GM21723 (cell line): ENCODE measurements around the gene GTPBP3.

Experiments
- ATAC-seq: cut with Tn5 transposase; IDR thresholded peaks from one replicate; pipeline ENCODE4 v1.9.1; 2021; ENCODE audit warnings: mild to moderate bottlenecking, moderate library complexity; ENCODE audit not compliant: unreplicated experiment

GTPBP3 gene

DNA sequence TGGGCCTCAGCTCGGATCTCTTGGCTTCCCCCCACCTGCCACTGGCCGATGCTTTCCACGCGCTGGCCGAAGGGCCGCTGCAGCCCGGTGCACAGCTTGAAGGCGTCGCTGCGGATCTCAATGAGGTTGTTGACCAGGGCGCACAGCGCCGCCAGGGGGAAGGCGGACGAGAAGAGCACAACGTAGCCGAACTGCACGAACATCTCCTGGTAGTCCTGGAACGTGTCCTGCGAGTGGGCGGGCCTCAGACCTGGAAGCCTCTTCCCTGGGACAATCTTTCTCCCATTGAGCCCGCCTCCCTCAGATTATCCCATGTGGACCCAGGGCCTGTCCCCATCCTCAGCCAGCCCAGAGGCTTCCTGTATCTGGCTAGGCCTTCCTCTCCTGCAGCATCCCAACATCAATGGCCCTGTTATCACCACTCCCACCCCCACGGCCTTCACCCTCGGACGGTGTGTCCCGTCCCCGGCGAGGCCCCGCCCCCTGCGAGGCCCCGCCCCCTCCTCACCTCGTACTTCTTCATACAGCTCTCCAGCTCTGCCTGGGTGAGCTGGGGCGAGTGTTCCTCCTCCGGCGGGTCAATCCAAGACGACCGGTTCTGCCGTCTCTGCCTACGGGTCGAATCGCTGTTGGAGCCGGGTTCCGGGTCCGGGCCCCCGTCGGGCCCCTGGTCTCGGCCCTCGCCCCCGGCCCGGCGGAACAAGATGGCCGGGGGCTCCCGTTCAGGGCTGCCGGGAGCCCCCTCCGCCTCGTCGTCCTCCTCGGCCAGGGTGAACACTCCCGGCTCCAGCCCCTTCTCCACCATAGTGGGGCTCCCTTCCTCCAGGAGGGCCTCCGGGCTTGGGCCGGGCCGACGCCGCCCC lies 9.5 kb upstream of the GTPBP3 start:
- ATAC-seq = no peak

DNA sequence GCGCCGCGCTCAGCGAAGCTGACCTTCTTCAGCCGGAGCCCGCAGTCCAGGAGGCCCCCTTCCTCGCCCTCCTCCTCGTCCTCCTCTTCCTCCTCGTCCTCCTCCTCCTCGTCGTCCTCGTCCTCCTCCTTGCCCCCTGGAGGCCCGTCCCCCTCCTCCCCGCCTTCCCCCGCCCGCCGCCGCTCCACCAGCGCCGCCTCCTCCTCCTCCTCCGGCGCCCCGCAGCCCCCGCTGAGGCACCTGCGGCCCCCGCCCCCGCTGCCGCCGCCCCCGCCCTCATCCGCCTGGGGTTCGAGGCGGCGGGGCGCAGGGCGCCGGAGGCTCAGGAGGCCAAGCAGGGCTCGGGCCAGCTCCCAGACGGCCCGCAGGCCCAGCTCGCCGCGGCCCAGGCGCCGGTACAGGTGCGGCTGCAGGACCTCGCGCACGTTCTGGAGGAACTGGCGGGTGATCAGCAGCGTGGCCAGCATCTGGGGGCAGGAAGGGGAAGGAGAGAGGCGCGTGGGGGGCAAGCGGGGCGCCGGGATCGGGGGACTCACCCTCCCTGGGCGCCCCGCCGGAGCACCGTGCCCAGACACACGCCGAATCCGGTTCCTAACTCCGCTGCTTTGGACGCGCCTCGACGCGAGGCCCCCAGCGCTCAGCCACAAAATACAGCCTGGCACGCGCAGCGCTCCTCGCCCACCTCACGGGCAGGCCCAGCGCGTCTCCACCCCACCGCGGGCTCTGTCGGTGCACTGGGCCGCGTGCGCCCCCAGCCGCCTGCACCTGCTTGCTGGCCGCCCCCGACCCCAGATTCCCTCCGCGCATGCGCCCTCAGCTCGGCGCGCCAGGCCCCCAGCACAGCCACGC lies 8.6 kb upstream of the GTPBP3 start:
- no peak for ATAC-seq

DNA sequence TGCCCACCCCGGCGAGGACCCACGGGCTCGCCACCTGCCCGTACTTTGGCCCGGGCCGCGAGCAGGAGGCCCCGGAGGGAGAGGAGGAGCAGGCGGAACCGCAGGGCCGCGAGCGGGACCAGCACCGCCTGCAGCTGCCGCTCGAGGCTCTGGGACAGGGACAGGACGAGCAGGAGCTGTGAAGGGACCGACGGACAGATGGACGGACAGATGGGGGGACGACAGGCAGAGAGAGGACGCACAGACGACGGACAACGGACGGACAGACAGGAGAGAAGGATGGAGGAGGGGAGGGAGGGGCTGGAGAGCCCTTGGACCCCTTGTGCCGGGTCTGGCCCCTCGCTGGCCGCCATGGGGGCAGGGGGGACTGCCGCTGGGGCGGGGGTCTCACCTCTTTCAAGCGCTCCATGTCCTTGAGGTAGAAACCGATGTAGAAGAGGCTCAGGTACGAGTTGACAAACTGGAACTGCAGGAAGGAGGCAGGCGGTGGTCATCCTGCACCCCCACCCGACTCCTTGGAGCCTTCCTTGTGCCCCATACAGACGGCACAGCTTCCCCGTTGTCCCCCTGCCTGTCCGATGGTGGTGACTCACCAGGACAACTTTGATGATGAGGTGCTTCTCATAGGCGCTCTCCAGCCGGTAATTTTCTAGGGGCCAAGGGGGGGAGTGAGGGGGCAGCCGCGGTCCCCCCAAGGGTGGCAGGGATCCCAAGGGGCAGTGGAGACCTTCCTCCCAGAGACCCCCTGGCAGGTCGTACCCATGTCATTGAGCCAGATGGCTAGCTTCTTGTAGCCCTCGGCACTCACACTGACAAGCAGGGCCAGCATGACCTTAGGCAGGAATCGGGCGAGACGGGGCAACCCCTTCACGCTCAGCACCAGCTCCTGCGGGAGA lies 7.7 kb upstream of the GTPBP3 start:
- no peak for ATAC-seq

DNA sequence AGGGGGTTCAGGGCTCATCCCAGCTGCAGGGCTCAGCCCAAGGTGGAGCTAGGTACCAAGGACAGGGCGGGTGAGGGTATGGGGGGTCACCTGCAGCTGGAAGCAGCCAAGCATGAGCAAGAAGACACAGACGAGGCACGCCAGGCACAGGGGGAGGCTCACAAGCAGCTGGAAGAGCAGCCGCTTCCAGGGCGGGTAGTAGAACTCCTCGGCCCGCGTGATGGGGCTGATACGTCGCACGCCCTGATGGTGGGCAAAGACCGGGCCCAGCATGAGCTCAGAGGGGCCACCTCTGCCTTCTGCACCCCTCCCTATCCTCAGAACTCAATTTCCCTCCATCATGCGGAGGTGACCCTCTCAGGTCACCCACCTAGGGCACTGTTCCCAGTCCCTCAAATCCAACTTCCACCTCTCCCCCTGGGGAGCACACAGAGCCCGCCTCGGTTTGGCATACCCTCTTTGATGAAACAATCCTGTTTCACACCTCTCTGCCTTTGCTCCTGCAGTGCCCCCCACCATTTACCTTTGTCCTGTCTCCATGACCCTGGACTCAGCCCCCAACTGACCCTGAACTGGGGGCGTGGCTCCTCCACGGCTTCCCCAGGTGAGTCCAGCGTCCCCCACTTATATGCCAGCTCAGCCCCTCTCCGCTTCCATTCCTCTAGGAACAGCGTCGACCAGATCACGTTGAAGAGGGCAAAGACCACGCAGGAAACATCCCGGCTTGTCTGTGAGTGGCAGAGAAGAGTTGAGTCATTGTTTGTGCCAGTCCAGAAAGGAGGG lies 6.9 kb upstream of the GTPBP3 start:
- no peak for ATAC-seq

DNA sequence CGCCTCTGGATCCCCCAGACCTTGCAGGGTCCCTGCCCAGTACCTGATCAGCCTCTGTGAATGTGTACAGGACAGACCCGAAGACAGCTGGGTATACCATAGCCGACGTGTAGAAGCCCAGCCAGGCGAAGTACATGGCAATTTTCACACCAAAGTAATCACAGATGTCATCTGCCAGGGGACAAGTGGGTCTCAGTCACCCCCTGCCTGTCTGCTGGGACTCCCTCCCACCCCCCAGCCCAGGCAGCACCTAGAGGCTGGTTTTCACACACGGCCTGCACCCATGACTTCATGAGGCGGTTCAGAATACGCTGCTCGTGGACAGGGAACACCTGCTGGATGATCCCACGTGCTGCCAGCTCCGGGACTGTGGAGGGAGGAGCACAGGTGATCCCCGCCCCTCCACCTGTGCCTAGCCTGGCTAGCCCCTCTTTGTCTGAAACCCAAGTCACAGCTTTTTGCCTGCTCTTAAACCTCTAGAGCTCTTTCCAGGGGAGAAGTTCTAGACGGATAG lies 6.3 kb upstream of the GTPBP3 start:
- ATAC-seq = no peak

DNA sequence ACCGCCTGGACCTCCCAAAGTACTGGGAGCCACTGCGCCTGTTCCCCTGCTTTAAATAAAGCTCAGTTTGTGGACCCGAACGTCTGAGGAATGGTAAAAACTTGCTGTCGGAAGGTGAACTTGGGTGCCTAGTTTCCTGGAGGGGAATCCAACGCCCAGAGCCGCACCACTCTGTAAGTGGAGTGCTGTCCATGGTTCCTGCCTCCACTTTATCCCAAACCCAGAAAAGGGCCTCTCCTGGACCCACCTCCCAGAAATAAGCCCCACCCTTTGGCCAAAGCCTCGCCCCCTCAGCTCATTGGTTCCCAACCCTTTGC lies 5.0 kb upstream of the GTPBP3 start:
- ATAC-seq = no peak

DNA sequence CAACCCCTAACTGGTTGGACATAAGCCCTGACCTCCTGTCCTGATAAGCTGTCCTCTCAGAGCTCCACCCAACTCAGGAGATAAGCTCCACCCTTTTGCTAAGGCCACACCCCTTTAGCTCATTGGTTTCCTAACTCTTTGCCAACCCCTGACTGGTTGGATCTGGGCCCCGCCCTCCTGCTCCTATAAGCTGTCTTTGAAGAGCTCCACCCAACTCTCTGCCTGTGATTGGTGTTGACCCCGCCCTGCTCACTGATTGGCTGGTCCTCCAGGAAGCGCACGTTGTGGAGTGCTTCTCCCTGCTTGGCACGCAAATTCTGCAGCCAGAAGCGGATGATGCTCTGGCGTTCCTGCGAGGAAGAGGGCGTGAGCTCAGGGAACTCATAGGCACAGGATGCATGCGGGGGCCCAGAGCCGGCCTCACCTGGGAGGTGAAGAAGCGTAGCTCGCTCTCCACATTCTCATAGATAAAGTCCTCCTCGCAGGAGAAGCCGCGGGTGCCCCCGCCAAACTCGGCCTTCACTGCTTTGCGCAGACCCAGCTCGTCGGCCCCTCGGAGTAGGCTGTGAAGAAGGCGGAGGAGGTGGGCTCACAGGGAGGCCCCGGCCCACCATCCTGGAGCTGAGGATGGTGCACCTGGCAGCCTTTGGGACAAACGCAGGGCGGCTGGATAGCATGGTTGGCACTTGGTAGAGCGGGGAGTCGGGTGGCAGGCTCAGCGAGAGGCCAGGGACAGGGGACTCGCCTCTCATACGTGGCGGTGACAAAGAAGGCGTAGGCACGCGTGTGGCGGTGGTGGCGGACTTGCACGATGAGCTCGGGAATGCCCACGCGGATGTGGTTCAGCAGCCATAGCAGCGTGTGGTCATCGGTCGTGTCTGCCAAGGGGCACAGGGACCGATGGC lies 4.4 kb upstream of the GTPBP3 start:
- ATAC-seq = no peak

DNA sequence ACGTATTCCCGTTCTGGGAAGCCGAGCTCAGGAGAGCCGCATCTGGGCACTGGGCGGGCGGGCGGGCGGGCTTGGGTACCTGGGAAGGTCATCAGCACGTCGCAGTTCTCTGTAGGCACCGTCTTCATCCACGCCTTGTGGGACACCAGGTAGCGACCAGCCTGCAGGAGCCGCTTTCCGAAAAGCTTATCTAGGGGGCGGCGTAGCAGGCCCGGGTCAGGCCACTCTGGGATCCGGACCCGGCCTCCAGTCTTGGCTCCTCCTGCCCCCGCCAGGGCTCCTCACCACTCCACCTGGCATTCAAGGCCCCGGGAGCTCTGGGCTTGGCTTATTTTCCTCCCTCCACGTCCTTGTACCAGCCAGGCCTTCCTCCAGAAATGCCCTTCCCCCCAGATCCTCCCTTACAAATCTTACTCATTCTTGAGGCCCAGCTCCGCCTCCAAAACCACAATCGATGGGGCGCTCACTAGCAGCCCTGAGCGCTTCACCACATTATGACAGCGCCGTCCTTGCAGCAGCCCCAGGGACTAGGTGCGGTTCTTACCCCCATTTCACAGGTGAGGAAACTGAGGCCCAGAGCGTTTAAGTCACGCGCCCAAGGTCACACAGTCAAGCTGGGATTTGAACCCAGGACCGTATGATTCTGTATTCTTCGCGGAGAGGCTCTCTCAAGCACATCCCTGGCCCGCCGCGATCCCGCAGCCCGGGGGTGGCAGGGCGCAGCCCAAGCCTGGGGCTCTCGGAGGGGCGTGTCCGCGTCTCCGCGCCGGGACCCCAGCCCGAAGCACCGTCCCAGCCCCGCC lies 3.5 kb upstream of the GTPBP3 start:
- no peak for ATAC-seq

DNA sequence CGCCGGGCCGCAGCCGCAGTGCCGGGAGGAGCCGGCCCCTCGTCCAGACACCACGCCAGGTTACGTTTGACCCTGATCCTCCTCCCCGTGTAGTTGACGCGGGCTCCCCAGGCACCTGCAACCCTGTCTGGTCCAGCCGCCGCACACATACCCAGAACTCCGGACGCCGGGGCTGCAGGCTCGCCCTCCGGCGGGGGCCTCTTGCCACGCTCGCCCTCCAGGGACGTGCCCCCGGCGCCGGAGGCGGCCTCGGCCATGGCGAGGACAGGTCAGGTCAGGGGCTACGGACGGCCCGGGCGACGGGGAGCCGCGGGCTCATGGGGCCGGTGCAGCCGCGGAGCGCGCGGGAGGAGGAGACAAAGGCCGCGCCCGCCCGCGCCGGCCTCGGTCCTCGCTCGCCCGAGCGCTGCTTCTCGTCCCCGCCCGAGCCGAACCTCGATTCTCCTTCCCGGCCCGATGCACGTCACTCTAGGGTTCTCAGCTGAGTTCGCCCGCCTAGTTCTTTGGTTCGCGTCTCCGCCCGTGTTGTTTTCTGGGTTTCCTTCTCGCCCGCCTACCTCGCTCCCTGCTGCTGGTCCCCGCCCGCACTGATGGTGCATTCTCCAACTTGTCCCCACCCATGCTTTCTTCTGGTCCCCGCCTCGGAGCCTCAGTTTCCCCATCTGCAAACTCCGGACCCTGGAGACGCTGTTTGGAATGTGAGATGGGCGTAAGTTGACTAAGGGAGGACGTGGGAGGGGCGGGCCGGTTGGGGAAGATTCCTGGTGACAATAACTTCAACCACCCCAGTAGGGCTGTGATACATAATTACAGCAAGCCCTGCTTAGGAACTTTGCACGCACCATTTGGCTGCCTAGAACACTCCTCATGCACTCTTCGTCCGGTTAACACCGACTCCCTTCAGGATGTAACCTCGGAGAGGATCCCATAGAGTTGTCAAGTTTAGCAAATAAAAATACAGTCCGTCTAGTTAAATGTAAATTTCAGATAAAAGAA lies 2.6 kb upstream of the GTPBP3 start, which contains the start of gene ANO8:
Gene ANO8 (minus strand): TSS at position 442 of the 996 bp plus-strand sequence. CDS start 185 bp downstream, at position 257.
- ATAC-seq = peak; percentile 42

DNA sequence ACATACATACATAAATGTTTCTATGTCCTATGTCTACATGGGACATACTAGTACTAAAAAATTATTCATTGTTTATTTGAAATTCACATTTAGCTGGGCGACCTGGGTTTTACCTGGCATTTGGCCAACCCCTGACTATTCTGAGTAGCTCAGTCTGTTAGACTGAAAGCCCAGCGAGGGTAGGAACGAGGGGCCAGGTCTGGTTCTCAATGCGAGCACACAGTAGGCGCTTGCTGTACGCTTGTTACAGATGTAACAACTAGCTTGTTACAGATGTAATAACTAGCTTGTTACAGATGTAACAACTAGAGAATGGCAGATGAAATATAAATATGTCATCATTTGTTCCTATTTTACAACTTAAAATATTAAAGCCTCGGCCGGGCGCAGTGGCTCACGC lies 1.8 kb upstream of the GTPBP3 start:
- no peak for ATAC-seq

DNA sequence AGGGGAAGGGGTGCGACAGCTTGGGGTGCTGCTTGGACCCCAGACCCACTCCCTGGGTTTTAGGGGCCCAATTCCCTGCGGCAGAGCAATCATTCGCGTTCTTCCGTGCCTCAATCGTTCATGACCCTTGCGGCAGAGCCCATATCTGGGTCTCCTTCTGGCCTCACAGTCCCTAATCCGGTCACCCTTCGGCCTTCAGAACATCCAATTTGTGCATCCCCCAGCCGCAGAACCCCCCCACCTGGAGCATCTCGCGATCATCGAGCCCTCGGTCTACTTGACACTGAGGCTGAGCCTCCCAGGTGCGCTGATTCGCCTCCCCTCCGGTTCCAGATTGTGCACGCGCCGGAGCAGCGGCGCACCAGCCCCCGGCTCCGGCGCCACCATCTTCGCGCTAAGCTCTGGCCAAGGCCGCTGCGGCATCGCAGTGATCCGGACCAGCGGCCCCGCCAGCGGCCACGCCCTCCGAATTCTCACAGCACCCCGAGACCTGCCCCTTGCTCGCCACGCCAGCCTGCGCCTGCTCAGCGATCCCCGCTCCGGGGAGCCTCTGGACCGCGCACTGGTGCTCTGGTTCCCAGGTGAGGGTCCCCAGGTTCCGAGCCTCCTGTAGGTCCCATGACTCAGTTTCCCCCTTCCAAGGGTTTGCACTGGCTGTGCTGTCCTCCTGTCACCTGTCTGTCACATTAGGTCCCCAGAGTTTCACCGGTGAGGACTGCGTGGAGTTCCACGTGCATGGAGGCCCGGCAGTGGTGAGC lies 501 bp downstream of the GTPBP3 start:
- no peak for ATAC-seq

DNA sequence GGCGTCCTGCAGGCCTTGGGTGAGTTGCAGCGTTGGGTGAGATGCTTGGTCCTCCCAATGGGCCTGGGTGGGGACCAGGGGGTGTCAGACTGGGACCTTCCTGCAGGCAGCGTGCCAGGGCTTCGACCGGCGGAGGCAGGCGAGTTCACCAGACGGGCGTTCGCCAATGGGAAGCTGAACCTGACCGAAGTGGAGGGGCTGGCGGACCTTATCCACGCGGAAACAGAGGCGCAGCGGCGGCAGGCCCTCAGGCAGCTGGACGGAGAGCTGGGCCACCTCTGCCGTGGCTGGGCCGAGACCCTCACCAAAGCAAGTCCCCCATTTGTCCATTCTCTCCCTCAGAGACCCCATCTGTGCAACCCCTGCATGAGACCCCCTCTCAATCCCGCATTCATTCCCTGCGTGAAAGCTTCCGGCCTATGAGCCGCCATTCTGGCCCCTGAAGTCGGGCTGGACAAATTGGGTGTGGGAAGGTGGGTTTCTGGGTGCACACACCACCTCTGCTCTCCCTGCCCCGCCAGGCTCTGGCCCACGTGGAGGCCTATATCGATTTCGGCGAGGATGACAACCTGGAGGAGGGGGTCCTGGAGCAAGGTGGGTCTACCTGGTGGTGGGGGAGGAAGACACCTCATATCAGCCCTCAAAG lies 1.2 kb downstream of the GTPBP3 start:
- no peak for ATAC-seq

DNA sequence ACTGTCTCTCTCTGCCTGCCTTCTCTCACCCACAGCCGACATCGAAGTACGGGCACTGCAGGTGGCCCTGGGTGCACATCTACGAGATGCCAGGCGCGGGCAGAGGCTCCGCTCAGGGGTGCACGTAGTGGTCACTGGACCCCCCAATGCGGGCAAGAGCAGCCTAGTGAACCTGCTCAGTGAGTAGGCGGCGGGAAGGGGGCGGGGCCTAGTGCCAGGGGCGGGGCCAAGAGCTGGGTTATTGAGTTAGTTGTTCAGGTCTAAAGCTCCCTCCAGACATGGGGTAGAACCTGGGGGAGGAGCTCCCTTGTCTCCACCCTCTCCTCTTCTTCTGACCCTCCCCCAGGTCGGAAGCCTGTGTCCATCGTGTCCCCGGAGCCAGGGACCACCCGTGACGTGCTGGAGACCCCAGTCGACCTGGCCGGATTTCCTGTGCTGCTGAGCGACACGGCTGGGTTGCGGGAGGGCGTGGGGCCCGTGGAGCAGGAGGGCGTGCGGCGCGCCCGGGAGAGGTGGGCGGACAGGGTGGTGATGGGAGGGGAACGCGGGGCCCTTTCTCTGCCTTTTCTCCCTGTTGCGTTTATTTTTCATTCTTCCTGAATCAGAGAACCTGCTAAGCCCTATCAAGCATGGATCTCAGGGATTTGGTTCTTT lies 1.9 kb downstream of the GTPBP3 start:
- no peak for ATAC-seq

DNA sequence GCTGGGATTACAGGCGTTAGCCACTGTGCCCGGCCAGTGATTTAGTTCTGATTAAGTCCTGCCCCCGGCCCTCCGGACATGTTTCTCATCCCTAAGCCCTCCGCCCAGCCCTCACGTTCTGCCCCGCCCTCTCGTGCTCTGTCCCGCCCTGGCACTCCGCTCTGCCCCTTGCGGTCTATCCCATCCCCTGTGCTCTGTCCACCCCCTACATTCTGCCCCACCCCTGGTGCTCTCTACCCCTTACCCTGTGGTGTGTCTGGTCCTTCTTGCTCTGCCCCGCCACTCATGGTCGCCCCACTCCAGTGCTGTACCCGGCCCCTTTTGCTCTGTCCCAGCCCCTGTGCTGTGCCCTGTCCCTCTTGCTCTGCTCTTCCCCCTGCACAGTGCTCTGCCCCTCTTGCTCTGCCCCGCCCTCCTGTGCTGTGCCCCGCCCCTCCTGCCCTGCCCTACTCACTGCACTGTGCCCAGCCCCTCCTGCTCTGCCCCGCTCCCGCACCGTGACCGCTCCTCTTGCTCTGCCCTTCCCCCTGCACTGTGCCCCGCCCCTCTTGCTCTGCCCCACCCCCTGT lies 3.0 kb downstream of the GTPBP3 start:
- no peak for ATAC-seq

DNA sequence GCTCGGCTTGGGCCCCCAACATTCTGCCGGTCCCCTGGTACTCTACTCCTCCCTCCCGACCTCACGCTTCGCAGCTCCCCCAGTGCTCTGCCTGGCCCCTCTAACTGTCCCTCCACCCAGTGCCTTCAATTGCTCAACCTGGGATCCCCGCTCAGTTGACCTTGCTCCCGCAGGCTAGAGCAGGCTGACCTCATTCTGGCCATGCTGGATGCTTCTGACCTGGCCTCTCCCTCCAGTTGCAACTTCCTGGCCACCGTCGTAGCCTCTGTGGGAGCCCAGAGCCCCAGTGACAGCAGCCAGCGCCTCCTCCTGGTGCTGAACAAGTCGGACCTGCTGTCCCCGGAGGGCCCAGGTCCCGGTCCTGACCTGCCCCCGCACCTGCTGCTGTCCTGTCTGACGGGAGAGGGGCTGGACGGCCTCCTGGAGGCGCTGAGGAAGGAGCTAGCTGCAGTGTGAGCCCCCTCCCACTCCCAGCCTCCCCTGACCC lies 3.6 kb downstream of the GTPBP3 start:
- no peak for ATAC-seq
